AG10803 (cell line): Measurements from ENCODE around the gene ZNF667.

Experiments used
- DNase-seq: peaks from one replicate; pipeline ENCODE4 v3.0.0; 2010; ENCODE audit warnings: low read depth
- H3K4me3 ChIP-seq: 2 replicates; pipeline ENCODE4 v1.5.1; 2011; ENCODE audit warnings: mild to moderate bottlenecking, low read length, control low read depth
- TF ChIP-seq, protein P1 (sequence below): conservative IDR thresholded peaks from 2 replicates; pipeline ENCODE4 v1.5.1; 2011; ENCODE audit warnings: mild to moderate bottlenecking, low read length, control low read depth, inconsistent platforms

ZNF667 gene

DNA sequence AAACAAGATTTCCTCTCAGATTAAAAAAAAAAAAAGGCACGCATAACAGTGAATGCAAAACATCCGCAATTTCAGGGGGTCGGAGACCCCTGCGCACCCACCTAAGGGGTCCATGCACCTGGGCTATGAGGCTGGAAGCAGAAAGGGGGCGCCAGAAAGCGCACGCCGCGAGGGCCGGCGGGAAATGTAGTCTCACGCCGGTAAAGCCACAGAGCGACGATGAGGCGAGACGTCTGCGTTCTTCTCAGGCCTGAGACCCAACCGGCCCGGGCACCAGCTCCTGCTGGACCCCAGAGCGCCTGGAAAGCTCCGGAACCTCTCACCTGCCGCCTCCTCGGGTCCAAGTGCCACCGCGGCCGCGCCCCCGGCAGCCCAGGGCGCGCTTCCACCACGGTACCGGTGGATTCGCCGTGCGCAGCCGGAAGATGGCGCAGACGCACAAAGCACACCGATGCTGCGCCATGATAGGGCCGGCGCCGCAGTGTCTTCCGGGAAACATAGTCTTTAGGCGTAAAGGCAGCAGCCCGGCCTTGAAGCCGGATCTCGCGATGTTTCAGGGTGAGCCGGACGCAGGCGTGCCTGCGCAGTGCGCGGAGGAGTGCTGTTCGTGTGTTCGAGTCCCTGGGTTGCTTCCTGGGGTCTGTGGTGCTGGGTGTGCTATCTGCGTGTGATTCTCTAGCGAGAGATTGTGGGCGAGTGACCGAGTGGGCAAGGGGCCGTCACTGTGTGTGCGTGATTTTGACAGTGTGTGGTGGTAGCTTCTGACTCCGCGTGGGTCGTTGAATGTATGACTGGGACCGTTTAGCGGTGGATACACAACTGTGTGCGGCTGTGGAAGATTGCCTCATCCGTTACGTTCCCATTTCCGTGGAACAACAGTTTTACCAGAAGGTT, 83.8 kb downstream of the ZNF667 start, which contains the start of gene ZNF582:
ZNF582 (minus strand) TSS at position 416 of the 894 bp plus-strand sequence. CDS start 1,782 bp downstream, outside the sequence.
- peak within 1 kb of the TSS; percentile 90 for H3K4me3 ChIP-seq
- peak; percentile 96 for DNase-seq
- TF ChIP-seq, protein P1, sequence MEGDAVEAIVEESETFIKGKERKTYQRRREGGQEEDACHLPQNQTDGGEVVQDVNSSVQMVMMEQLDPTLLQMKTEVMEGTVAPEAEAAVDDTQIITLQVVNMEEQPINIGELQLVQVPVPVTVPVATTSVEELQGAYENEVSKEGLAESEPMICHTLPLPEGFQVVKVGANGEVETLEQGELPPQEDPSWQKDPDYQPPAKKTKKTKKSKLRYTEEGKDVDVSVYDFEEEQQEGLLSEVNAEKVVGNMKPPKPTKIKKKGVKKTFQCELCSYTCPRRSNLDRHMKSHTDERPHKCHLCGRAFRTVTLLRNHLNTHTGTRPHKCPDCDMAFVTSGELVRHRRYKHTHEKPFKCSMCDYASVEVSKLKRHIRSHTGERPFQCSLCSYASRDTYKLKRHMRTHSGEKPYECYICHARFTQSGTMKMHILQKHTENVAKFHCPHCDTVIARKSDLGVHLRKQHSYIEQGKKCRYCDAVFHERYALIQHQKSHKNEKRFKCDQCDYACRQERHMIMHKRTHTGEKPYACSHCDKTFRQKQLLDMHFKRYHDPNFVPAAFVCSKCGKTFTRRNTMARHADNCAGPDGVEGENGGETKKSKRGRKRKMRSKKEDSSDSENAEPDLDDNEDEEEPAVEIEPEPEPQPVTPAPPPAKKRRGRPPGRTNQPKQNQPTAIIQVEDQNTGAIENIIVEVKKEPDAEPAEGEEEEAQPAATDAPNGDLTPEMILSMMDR, result peak; percentile 73
